Measurements from ENCODE around the gene MAGI1.
"Not testable (repeated sequence)": the region's sequence is repeated elsewhere in the genome, so short reads cannot be mapped to it uniquely, and the experiment has no call there.

Gene MAGI1

GRCh38 chr3:65739901-65740541 is 298.7 kb downstream of the MAGI1 start:
- no peak for DNase-seq

- DNase-seq, result no peak
Observed at GRCh38 chr3:65734792-65735191, 303.9 kb downstream of the MAGI1 start.

- DNase-seq, result no peak
Observed at GRCh38 chr3:65734382-65734781, 304.3 kb downstream of the MAGI1 start.

GRCh38 chr3:65733459-65733858 is 305.3 kb downstream of the MAGI1 start:
- DNase-seq, result no peak

DNA sequence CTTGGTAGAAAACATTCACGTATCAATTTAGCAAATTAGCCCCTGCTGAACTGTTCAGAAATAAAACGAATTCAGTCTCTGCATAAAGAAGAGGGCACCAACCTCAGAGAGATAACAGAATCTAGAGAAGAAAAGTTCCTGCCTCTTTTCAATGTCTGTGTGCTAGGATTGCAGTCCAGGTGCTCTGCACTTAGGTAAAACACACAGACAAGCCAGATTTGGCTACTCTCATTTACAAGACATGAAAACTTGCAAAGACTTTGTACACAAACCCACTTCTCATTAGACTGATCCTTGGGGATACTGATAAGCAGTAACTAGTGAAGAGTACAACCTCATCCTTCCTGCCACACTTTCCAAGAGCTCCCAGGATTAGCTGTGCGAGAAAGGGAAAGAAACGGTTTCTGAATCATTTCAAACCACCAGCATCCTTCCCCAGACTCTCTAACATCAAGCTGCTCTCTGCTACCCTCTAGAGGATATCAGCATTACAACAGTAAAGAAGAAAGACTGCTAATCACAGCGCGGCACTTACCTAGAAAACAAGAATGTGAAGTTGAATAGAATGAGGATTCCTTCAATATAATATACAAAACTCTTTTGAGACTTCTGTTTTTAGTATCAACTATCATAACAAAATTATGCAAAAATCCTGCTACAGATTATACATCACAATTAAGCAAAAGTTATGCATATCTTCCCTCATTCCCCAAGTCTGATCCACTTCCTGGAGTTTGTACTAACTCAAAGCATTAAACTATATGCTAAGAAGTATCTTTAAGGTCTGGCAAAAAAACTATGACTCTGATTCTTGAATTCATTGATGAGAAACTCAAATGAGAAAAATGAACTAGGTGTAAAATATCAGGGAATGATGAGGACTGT is 306.4 kb downstream of the MAGI1 start:
- no peak for DNase-seq

DNA sequence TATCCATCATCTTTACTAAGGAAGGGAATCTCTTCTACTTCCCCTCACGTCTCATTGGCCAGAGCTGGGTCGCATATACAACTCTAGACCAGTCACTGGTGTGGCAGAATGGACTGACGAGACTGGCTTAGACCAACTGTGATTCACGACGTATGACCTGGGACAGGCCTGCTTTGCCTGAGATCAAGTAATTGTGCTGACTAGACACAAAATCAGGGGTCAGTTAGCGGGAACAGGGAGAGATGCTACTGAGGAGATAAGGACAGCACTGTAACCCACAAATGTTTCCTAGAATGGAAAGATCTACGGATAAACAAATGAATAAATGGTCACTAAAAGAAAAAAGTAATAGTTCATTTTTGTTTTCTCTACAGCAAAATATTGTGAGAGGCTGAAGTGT is 308.3 kb downstream of the MAGI1 start:
- no peak for DNase-seq

DNA sequence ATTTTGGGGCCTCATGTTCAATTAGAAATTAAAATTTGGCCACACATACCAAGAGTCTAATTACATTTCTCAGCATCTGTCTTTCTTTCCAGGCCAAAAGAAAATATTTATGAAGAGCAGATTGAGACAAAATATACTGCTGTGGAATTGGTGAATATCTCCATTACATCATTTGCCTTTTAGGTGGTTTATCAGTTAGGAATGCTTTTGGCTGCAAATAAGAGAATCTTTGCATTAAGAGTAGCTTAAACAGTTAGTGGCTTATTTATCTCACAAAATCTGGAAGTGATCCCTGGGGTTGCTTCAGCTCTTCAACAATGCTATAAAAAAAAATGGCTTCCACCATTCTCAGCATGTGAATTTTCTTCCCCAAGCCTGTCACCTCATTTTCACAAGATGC is 308.7 kb downstream of the MAGI1 start:
- DNase-seq, result no peak

DNA sequence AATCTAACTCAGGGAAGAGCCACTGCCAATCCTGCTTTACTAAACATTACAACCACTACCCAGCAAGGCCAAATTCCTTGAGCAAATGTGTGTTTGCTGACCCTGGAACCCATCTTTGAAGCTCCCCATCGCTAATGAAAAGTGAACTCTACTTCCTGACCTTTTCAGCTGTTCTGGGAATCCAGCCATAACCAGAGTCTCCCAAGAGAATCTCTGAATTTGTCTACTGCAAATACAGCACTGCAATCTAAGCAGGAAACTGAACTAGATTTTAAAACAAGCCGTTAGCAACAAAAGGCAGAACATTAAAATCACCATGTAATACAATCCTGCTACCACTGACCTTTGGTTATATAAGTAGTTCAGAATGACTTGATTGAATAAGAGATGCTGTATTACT is 309.2 kb downstream of the MAGI1 start:
- DNase-seq, result no peak

GRCh38 chr3:65728138-65728537 is 310.6 kb downstream of the MAGI1 start:
- no peak for DNase-seq

GRCh38 chr3:65723985-65724384 is 314.7 kb downstream of the MAGI1 start:
- no peak for DNase-seq

DNA sequence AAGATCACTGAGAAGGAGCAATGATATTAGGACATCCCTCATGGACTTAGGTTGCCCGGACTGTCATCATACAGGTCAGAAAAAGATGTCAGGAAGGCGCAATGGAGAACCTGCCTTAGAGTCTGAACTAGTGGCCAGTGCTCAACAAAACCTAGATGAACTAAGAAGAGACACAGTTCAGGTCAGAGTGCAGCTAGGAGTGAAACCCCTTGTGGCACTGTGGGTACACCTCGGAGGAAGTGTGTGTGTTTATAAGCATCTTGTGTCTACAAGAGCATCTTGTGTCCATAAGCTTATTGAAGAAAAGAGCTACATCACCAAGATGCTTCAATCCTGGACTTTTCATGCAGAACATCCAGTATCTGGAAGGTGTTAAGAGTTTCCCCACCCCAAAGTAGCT is 315.7 kb downstream of the MAGI1 start:
- no peak for DNase-seq

DNA sequence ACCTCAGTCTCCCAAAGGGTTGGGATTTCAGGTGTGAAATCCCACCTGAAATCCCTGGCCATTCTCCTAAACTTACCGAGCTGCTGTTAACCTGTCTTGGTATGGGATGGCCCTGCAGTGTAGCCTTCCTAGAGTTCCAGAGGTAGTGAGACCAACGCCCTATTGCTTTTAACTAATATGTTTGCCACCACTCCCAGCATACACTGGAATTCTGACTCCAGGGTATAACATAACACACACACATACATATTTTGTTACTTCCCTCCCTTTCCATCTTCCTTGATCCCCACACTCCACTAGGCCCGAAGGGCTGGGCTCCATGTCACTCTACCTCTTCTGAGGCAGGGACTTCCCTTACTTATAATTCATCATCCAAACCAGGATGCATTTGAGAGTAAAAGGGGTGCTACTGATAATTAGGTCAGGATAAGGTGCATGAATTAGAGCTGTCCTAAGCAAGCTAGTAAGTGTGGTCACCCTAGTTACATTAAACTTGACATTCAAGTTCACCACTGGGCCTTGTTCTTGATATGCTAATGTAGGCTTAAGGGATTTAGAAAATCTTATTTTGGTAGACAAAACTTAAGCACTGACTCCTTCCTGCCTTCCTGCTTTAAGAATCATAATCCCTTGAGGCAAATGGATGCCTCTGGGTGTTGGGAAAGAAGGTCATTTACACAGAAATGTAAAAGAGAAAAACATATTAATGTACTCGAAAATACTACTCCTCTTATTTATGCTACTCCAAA is 317.6 kb downstream of the MAGI1 start:
- no peak for DNase-seq

- DNase-seq, result not testable (repeated sequence)
Observed at GRCh38 chr3:65719639-65720038, 319.1 kb downstream of the MAGI1 start.

DNA sequence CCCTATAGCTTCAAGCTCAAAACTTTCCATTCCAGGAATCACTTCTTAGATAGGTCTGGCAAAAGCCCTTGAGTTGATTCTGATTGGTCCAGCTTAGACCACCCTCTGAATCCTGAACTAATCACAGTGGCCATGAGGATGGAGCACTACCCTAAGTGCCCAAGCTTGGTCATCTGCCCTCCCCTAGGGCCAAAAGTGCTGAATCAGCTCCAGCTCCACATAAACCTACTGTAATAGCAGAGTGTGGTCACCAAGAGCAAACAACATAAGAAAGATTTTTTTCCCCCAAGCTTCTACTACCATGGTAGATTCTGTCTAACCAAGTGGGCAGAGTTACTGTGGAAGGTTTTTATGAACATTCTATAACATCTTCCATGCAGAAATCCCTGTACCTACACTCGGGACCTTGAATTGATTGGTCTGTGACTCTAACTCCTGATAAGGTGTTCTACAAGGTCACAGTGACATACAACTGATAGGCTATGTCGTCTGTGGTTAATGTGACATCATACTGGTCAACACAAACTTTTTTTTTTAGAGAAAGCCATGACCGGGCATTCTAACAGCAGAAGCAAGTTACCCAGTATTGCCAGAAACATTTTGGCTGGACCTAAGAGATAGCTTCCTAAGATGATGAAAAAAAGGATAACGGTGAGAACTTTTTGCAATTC is 320.9 kb downstream of the MAGI1 start:
- no peak for DNase-seq

DNA sequence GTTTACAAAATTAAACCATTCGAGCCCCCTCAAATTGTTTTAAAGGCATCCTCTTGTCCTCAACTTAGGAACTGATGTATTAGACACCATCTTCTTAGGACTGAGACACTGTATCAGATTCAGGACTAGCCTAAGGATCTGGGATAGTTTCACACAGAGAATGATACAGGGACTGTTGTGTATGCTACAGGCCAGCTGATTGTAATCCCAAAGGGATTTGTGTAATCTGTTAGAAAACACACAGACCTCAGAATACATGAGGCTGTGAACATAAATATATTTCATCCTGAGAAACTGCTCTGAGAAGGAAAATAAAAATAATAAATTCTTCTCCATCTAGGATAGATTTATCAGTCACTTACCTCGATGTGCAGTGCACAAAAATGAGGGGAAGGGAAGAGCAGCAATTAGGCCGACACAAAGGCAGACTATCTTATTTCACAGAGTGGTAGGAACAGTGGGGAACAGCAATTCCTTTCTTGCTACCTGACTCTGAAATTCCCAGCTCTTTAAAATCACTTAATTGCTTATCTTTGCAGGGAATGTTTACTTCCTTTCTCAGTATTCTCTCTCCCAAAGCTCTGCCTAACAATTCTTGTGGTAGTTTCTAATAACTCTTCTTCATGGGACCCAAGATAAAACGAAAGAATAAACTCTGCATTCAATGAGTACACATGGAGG is 322.5 kb downstream of the MAGI1 start:
- DNase-seq, result no peak

DNA sequence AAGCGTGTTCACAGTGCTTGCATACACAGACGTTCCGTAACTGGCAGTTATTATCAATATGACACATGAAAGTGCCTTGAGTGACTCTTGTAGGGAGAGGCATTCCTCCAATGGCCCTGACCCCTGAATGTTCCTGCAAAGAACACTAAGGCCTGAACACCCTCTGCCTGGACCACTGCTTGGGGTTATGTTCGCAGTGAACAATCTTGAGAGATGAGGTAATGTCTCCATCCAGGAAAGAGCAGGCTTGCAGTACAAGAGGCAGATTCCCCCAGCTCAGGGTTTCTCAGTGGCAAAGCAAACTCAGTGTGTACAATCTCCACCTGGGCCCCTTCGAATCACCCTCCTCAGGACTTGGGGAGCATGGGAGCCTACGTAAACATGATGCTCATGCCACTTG is 324.6 kb downstream of the MAGI1 start:
- DNase-seq, result no peak

- no peak for DNase-seq
Observed at GRCh38 chr3:65713016-65713415, 325.7 kb downstream of the MAGI1 start.

GRCh38 chr3:65712140-65712539 is 326.6 kb downstream of the MAGI1 start:
- DNase-seq, result no peak

- no peak for DNase-seq
Observed at GRCh38 chr3:65706776-65707568, 331.7 kb downstream of the MAGI1 start.

- no peak for DNase-seq
Observed at GRCh38 chr3:65706301-65706700, 332.4 kb downstream of the MAGI1 start.

DNA sequence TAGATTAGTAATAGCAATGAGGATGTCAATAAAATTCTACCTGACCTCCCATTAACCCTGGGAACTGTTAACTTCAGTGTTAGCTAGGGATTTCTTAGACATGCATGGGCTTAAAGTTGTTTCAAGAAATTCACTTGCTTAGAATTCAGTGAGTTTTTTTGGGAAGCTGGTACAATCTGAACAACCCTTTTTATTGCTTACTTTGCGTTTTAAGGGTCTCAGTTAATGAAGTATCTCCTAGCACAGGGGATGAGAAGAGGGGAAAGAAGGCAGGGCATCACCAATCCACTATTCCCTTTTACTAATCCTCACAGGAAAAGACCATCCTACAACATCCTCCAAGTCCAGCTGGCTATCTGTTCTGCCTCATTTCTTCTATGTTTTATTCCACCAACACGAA is 334.9 kb downstream of the MAGI1 start:
- DNase-seq, result no peak

DNA sequence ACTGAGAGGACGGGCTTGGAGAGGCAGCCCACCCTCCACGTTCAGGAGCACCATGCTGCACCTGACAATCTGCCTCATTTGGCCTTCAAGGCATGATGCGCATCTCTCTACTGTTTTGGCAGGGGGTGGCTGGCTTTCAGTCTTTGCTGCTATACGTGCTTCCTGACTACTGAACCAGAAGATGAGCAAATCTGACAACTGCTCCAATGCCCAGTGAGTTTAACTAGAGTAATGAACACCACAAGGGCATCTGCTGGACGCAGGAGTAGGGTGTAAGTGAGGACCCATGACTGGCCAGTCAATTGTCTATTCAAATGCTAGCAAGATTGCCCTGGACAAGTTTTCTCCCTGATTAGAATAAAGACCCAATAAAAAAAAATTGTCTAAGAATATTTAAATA is 335.7 kb downstream of the MAGI1 start:
- DNase-seq, result no peak

Data from effector CD4-positive, alpha-beta T cell (primary cell).